Measurements from ENCODE around the gene ZNF275.

DNA sequence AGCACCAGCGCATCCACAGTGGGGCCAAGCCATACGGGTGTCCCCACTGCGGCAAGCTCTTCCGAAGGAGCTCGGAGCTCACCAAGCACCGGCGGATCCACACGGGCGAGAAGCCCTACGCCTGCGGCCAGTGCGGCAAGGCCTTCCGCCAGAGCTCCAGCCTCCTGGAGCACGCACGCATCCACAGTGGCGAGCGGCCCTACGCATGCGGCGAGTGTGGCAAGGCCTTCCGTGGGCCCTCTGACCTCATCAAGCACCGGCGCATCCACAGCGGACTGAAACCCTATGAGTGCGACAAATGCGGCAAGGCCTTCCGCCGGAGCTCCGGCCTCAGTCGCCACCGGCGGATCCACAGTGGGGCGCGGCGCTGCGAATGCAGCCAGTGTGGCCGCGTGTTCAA is 13.6 kb downstream of the ZNF275 start:
- TF ChIP-seq, protein P1, sequence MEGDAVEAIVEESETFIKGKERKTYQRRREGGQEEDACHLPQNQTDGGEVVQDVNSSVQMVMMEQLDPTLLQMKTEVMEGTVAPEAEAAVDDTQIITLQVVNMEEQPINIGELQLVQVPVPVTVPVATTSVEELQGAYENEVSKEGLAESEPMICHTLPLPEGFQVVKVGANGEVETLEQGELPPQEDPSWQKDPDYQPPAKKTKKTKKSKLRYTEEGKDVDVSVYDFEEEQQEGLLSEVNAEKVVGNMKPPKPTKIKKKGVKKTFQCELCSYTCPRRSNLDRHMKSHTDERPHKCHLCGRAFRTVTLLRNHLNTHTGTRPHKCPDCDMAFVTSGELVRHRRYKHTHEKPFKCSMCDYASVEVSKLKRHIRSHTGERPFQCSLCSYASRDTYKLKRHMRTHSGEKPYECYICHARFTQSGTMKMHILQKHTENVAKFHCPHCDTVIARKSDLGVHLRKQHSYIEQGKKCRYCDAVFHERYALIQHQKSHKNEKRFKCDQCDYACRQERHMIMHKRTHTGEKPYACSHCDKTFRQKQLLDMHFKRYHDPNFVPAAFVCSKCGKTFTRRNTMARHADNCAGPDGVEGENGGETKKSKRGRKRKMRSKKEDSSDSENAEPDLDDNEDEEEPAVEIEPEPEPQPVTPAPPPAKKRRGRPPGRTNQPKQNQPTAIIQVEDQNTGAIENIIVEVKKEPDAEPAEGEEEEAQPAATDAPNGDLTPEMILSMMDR (IDR thresholded peaks at IDR 0.05; ENCODE audit: low read depth, low read length, missing input control), result no peak
- TF ChIP-seq EGR1 (IDR thresholded peaks at IDR 0.05; ENCODE audit: low read depth in 2 of 2) (no peak), RAD21 (IDR thresholded peaks at IDR 0.05) (no peak), JUND (IDR thresholded peaks at IDR 0.05) (no peak), HNF4A (conservative IDR thresholded peaks at IDR 0.05) (no peak), TAF1 (conservative IDR thresholded peaks at IDR 0.05) (no peak), YY1 (IDR thresholded peaks at IDR 0.05) (no peak), FOXA1 (IDR thresholded peaks at IDR 0.05) (no peak), SP1 (IDR thresholded peaks at IDR 0.05) (no peak)
- TF ChIP-seq, protein P2, sequence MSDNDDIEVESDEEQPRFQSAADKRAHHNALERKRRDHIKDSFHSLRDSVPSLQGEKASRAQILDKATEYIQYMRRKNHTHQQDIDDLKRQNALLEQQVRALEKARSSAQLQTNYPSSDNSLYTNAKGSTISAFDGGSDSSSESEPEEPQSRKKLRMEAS (IDR thresholded peaks at IDR 0.05), result no peak
- TF ChIP-seq, protein P3, sequence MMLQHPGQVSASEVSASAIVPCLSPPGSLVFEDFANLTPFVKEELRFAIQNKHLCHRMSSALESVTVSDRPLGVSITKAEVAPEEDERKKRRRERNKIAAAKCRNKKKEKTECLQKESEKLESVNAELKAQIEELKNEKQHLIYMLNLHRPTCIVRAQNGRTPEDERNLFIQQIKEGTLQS (IDR thresholded peaks at IDR 0.05), result no peak
- TF ChIP-seq, protein P4, sequence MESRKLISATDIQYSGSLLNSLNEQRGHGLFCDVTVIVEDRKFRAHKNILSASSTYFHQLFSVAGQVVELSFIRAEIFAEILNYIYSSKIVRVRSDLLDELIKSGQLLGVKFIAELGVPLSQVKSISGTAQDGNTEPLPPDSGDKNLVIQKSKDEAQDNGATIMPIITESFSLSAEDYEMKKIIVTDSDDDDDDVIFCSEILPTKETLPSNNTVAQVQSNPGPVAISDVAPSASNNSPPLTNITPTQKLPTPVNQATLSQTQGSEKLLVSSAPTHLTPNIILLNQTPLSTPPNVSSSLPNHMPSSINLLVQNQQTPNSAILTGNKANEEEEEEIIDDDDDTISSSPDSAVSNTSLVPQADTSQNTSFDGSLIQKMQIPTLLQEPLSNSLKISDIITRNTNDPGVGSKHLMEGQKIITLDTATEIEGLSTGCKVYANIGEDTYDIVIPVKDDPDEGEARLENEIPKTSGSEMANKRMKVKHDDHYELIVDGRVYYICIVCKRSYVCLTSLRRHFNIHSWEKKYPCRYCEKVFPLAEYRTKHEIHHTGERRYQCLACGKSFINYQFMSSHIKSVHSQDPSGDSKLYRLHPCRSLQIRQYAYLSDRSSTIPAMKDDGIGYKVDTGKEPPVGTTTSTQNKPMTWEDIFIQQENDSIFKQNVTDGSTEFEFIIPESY (IDR thresholded peaks at IDR 0.05), result no peak
- TF ChIP-seq, protein P5, sequence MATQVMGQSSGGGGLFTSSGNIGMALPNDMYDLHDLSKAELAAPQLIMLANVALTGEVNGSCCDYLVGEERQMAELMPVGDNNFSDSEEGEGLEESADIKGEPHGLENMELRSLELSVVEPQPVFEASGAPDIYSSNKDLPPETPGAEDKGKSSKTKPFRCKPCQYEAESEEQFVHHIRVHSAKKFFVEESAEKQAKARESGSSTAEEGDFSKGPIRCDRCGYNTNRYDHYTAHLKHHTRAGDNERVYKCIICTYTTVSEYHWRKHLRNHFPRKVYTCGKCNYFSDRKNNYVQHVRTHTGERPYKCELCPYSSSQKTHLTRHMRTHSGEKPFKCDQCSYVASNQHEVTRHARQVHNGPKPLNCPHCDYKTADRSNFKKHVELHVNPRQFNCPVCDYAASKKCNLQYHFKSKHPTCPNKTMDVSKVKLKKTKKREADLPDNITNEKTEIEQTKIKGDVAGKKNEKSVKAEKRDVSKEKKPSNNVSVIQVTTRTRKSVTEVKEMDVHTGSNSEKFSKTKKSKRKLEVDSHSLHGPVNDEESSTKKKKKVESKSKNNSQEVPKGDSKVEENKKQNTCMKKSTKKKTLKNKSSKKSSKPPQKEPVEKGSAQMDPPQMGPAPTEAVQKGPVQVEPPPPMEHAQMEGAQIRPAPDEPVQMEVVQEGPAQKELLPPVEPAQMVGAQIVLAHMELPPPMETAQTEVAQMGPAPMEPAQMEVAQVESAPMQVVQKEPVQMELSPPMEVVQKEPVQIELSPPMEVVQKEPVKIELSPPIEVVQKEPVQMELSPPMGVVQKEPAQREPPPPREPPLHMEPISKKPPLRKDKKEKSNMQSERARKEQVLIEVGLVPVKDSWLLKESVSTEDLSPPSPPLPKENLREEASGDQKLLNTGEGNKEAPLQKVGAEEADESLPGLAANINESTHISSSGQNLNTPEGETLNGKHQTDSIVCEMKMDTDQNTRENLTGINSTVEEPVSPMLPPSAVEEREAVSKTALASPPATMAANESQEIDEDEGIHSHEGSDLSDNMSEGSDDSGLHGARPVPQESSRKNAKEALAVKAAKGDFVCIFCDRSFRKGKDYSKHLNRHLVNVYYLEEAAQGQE (IDR thresholded peaks at IDR 0.05), result no peak

Measured in liver (tissue), 3 donors.